NCI-H82 treated with DMSO at 0.1 percent for 48 hours (cell line): ENCODE data around the gene PRKN.

ENCODE experiments used
- DNase-seq: peaks from one replicate; lab custom pipeline; 2025; ENCODE audit not compliant: unreplicated experiment; lab: John Stamatoyannopoulos, UW

PRKN gene

DNA sequence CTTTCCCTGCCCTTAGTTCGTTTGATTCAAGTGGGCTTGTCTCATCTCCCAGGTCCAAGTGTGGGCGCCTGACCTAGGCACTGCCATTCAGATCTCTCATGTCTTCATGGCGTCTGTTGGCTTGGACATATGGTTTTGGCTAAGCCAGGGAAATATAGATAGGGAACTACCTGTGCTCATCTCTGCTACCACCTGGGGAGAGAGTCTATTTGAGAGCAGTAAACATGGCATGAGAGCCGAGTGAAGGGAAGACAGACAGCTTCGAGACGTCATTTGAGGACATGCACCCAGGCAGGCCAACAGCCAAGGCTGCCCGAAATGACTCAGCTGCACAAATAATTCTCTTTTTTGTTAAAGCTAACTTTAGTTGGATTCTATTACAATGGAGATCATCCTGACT, 1083.0 kb downstream of the PRKN start:
- DNase-seq: no peak

DNA sequence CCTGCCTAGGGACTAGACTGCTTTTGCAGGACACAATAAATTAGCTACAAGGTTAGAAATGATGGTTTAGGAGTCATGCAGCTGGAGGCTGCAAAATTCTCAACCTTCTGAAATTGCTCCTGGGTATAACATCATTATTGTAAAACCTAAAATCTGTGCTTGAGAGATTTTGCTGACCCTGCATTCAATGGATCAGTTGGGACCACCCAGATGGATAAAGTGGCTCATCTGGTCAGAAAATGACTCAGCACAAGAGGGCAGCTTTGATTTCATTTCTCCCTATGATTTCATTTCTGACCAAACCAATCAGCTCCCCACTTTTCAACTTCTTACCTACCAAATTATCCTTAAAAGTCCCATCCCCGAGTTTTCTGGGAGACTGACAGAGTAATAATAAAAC, 1086.4 kb downstream of the PRKN start:
- DNase-seq: no peak

DNA sequence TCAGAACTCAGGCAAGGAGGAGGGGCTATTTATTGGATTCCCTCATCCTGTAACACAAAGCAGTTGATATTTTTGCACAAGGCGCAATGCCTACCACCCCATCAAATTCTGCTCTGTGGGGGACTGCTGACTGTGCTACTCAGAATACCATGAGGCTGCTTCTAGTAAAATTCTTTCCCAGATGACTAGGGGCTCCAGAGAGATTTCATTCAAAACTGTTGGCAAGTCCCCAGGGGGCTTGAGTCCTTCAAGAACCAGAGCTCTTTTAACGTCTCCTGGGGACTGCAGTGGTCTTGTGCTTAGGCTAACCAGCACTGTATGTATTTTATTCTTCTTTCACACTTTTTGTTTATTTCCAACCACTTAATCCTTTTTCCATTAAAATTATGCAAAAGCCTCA, 1087.8 kb downstream of the PRKN start:
- DNase-seq: no peak

DNA sequence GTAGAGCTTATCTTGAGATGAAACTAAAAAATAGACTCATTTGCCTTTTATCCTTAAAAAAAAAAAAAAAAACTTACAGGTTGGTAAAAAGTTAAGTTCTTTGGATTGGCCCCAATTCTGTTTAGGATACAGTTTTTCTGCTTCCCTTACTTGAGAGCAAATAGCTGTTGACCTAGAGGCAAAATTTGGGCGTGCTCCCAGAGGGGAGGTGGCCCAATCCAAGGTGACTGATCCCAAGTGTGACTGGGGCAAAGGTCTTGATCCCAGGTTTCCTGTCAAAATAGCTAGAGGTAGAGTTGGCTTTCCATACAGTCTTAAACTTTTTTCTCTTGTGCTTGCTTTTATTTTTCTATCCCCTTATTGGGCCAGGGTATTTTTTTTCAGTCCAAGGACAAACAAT, 1089.9 kb downstream of the PRKN start:
- no peak for DNase-seq

DNA sequence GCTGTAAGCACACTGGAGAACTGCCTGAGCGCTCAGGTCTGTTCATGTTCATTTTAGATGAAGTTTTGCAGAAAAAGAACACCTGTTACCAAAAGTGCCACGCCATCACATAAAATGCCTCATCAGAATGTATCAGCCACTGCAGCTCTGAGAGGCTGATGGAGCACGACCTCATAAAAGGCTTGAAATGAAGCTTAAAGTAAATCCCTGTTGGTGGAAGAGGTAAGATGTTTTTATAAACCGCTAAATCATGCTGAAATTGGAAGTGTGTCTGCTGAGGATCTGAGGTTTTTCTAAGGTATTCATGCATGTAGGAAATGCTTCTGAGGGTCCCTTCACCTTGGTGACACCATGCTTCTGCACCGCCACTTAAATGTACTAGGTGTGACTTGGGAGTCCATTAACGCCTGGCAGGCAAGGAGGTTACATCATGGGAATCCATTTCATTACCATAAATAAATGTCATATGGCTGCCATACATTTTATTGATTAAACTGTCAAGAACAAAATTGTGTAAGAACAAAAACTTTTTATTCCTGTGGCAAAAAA, 1090.6 kb downstream of the PRKN start:
- DNase-seq: no peak

DNA sequence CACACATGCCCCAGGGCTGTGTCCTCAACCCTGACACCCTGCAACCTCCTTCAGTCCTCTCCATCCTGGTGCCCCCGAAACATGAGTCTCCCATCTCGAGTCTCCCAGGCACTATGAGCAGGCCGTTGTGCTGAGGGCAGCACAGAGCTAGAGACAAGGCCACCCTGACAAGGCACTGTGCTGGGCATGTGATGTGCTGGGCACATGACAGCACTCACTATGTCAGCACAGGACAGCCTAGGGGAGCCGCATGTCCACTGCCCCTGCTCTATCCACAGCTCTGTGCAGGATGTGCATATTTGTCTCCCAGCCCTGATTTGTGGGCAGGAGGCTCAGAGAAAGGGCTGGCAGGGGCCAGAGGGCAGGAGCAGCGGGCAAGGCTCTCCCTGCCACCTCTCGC, 1091.6 kb downstream of the PRKN start:
- DNase-seq: no peak

DNA sequence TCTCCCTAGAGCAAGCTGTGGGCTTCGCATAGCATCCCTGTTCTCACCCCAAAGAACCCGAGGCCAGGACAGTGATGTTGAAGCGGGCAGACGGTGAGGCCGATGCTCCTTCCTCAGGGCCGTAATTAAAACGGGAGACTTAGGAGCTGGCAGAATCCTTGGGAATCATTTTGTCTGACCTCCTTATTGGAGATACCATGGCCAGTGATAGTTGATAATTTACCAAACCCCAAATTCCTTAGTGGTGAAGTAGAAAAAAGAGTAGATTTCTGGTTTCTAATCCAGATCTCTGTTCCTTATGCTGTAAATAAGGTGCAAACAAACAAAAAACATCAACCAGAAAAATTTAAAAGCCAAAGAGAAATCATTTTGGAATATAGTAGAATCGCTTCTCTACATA, 1092.7 kb downstream of the PRKN start:
- DNase-seq: no peak

DNA sequence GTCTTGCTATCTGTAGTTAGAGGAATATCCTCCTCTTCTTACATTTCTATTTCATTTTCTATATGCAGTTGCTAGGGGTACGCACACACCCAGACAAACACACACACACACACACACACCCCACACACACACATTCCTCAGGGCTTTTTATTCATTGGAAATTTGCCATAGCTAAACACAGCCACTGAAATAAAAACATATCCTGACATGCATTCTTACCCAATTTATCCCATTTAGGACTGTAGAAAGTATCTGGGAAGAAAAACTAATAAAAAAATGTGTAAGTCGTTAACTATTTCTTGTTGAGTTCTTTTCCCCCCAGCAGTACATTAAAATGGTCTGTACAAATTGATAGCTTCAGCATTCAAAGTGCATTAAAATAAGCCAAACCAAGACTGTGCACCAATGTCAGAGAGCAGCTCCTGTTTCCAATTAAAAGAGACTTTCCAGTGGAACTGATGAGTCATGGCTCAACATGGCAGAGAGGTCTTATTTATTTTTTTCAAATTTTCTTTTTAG, 1095.8 kb downstream of the PRKN start:
- DNase-seq: no peak

DNA sequence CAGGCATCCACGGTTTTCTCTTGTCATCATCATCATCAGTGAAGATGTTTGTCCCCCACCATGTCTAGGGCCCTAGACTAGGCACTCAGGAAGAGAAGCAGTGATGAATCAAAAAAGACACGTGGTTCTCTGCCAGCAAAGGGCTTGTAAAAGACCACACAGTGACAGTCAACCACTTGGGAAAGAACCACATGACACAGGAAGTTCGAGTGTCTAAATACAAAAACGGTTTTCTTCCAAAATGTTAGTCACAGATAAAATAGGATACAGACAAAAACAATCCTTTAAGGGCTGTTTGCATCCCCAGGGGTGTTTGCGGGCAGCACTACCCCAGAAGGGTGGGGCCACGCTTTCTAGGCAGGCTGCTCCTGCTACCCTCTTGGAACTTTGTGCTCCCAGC, 1096.9 kb downstream of the PRKN start:
- no peak for DNase-seq

DNA sequence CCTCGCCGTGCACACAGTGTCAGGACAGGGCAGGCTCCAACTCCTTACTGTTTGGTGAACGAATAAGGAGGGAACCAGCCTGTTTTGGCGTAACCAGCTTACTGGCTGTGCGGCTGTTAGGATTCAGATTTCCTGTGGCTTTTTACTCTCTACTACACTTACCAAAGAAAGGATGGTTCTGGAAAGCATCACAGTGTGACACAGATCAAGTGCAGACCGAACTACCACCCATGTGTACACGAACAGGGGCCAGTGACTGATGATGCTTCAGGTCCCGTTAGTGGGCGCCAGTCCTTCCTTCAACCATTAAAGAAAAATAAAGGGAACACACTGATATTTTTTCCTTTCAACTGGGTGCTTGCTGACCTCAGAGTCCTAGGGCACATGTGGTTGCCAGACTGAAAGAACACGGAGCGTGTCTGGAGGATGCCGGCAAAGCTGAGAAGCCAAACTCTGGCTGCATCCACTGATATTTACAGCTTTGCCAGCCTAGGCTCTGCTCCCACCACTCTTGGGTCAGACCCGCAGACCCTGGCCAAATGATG, 1101.4 kb downstream of the PRKN start:
- no peak for DNase-seq

DNA sequence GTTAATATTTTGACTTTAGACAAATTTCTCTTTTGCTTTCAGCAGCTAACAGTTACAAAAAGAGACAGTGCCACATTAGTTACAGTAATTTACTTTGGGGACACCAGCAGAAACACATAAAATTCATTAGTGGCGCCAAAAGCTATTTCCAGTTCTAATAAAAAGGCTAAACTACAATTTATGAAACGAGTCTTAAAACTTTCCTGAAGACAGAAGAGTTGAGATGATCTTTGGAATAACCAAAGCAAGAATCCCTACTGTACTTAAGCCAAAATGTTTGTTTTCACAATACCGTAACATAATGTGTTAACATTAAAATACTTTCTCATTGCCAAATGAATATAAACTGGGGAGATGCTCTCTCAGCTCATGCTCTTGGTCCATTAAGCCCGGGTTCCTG, 1103.5 kb downstream of the PRKN start:
- no peak for DNase-seq

DNA sequence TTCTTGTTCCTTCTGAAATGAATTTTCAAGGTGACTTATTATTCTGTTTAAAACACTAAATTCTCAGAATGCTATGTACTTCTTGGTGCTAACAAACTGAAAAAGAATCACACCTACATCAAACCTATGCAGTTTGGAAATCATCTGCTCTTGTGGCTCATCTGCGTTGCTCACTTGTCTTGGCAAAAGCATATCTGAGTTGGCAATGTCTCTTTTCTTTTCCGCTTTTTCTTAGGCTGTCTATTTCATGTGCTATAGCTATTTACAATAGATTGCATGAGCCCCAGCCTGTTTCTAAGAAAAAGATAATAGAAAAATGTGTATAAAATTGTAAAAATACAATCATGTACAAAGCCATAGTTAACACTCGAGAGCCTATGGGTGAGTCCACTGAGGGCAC, 1104.8 kb downstream of the PRKN start:
- no peak for DNase-seq

DNA sequence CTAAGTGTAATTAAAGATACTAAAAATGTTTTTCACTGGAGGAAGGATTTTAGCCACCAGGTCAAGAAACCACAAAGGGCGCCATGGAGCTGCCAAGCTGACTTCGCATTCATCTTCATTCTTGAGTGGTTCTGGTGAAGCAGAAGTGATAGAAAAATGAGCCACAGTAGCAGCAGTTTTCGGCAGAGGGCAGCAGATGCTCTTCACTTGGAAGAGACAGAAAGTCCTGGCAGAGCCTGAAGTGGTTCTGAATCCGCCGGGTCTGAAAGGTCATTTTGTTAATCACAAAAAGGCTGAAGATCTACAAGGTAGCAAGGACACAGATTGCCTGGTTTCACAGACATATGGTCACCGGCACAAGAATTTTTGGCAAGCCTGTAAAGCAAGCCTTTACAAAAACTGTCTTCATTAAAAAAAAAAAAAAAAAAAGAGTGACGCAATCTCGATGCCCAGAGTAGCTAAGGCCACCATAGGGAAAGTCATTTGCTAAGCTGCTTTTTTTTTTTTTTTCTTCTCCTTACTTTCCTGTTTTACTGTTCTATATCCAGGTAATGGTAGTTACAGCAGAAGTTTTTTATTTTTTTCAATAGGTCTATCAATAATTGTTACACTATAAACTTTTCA, 1108.6 kb downstream of the PRKN start:
- DNase-seq: peak; percentile 51

DNA sequence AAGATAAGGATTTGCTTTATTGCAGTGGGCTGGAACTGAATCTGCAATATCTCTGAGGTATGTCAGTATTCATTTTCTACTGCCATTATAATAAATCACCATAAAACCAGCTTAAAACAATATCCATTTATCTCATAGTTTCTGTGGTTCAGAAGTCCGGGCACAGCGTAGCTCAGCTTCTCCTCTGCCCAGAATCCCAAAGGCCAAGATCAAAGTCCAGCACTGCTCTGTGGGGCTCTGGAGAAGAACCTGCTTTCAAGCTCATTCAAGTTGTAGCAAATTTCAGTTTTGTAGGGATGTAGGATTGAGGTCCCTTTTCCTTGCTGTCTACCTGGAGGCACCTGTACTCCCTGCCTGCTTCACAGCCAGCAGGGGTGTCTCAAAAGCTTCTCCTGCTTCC, 1113.9 kb downstream of the PRKN start:
- no peak for DNase-seq

DNA sequence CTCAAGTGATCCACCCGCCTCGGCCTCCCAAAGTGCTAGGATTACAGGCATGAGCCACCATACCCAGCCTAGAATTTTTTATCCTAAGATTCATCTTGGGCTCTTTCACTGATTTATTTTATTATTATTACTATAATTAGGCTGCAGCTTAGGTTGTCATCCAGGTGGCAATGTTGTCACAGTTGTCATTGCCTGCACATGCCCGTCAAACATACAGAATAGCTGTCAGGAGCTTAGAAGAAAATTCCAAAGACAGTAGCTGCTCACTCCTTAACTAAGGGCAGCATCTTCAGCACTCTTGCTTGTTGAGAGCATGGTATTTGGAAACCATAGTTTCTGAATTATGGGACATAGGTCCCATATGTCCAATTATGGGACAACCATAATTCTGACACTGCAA, 1118.8 kb downstream of the PRKN start:
- no peak for DNase-seq

DNA sequence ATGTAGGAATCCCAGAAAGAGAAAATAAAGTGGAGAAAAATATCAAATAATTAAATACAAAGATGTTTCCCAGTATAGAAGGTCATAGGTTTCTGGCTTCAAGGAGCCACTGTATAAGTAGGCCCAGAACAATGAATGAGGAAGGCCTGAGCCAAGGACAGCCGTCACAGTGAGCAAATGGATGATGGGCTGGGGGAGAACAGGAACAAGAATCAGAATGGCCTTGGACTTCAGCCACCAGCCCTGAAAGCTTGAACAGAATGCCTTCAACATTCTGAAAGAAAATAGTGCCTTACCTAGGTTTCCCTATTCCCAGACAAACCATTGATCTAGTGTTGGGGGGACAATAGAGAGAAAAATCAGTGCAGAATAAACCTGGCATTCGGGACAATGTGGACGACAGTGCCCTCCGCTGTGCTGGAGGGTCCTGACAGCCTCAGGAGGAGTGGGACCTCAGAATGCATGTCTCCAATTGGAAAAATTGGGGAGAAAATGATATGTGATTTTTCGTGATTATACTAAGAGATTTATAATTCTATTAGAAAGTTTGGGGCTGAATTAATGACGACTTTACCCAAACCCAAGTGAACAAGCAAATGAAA, 1119.8 kb downstream of the PRKN start:
- DNase-seq: no peak

DNA sequence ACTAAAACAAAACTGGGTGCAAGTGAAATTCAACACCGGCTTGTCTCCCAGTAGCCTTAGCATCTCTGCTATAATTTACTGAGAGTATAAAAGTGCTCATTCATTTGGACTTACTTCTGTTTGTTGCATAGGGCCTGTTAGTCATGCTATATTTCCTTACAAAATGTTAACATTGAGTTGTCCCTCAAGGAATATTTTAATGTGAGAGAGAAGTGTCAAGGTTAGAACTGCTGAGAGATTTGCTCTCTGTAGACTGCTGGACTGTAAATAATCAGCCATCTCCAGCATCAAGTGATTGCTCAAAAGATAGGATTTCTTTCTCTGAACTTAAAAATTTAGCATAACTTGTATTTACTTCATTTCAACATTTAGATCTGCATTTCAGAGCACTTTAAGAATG, 1125.2 kb downstream of the PRKN start:
- DNase-seq: no peak

DNA sequence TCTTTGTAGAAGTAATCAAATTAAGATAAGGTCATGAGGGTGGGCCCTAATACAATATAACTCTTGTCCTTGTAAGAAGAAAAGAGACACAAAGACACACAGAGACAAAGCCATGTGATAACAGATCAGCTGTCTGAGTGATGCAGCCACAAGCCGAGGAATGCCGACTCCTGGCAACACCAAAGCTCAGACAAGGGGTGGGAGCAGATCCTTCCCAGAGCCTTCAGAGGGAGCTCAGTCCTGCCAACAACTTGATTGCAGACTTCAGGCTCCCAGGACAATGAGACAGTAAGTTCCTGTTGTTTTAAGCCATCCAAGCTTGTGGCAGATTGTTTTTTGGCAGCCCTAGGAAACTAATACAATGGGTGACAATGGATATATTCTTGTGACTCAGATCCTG, 1128.7 kb downstream of the PRKN start:
- DNase-seq: no peak

DNA sequence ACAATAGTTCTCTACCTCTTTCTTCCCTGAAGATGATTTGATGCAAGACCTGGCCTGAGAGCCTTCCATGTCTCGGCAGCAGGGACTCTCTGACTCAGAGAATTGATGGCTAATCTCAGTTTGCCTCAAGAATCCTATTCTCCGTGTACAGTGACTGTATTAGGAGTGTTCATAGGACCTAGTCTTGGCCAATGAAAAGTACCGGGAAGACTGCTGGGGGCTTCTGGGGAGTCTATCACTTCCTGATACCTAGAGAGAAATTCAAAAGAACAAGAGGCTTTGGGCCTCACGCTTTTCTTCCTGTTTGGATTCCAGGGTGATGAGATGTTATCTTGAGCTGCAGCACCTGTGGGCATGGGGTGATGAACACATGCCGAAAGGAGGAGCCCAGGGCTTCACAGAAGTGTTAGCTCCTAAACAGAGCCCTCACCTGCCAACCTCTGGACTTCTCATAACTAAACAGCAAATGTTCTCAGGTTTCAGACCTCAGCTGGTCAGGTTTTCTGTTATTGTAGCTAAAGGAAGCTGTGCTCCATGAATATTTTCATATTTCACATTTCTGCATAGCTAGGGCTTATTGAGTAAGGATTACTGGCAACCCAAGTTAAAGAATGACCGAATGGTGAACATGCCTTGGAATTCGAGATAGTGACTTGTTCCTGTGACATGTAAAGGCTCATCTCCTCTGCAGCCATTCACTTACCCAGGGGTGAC, 1130.6 kb downstream of the PRKN start:
- no peak for DNase-seq

DNA sequence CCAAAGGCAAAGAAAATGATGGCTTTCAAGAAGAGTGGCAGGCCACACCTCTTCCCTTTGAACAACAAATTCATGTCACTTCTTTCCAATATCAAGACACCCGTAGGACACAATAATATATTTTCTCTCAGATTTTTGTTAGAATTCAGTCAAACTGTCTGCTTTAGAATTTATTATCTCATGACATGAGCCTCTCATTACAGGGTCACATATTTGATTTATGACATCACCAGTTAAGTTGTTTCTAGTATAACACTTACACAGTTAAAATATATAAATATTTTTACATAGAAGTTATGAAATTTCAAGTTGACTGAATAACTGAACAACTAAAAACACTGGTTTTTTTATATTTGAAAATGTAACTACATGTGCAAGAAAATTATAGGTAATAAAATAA, 1133.2 kb downstream of the PRKN start:
- DNase-seq: no peak

DNA sequence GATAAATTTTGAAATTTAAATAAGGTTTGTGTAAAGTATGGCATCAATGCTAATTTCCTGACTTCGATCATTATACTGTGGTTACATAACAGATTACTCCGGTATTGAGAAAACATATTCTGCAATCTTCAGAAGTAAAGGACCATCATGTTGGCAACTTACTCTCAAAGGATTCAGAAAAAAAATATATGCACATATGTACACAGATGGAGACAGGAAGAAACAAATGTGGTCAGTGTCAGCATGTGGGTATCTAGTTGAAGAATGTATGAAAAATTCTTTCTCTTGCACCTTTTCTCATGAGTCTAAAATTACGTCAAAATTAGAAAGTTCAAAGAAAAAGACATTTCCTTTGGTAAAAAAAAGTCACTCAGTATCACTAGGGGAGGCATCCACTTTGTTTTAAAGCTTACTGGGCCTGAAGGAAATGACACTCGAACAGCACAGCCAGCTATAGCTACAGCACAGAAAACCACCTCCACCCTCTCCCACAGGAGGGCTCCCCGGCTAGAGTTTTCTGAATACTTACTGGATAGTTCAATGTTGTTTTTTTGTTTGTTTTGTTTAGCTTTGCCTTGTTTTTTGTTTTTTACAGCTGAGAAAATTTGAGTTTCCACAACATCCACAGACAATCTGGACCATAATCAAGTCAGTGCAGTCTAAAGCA, 1136.5 kb downstream of the PRKN start:
- DNase-seq: no peak
